Naive thymus-derived CD4-positive, alpha-beta T cell (primary cell): ENCODE data around the gene FBXO38. TPM values are rescaled to one million over a fixed set of nuclear protein-coding genes. Genes with fewer than 3 reads are reported as not detected.

Experiments used
- ATAC-seq: fragments of 150-1000 bp; cut with Tn5 transposase; 2 replicates; pipeline ENCODE4 v1.10.0; 2021; ENCODE audit warnings: mild to moderate bottlenecking, moderate library complexity
- CTCF ChIA-PET: fragments of 350-600 bp; sonication (Branson Sonifier 250); formaldehyde crosslinking; loops from one replicate; lab custom pipeline; 2021; ENCODE audit warnings: antibody characterized with exemption; lab: Charles Lee
- POLR2A ChIA-PET: fragments of 350-600 bp; sonication (Branson Sonifier 250); formaldehyde crosslinking; loops from one replicate; lab custom pipeline; 2021; ENCODE audit warnings: antibody characterized with exemption, inconsistent platforms; lab: Charles Lee
- DNase-seq, 9 donors: peaks; one replicate each; pipeline versions ENCODE4 v3.0.0 to v3.0.0-alpha.2; 2020 to 2022; ENCODE audit warnings: mixed read lengths in 1 of 9
- H3K27ac ChIP-seq: one replicate; pipeline ENCODE4 v1.7.0; 2013; ENCODE audit warnings: mild to moderate bottlenecking, low read depth, low read length, moderate library complexity
- H3K27me3 ChIP-seq, 2 donors: one replicate each; pipeline ENCODE4 v1.7.0; 2013; ENCODE audit warnings: low read length in 2 of 2, mild to moderate bottlenecking in 2 of 2, moderate library complexity in 2 of 2; ENCODE audit not compliant: control insufficient read depth in 2 of 2, insufficient read depth in 2 of 2
- H3K36me3 ChIP-seq, 3 experiments: 1 replicate in 2 of 3; 2 replicates in 1 of 3; pipeline ENCODE4 v1.7.0; 2013; ENCODE audit warnings: low read length in 3 of 3, mild to moderate bottlenecking in 3 of 3, moderate library complexity in 1 of 3; ENCODE audit not compliant: insufficient read depth in 3 of 3, control insufficient read depth in 2 of 3
- H3K4me1 ChIP-seq, 2 donors: one replicate each; pipeline ENCODE4 v1.7.0; 2013; ENCODE audit warnings: low read length in 2 of 2, mild to moderate bottlenecking in 2 of 2, moderate library complexity in 1 of 2; ENCODE audit not compliant: control insufficient read depth in 2 of 2, insufficient read depth in 2 of 2
- H3K4me3 ChIP-seq: 2 replicates; pipeline ENCODE4 v1.7.0; 2013; ENCODE audit warnings: mild to moderate bottlenecking, low read length
- H3K9me3 ChIP-seq, 3 experiments: 1 replicate in 2 of 3; 2 replicates in 1 of 3; pipeline ENCODE4 v1.7.0; 2013; ENCODE audit warnings: low read length in 3 of 3; ENCODE audit not compliant: control insufficient read depth in 2 of 3
- H3K27ac Mint-ChIP-seq, 9 donors: one replicate each; pipeline ENCODE4 v1.8.0; 2020 to 2022; ENCODE audit warnings: mixed read lengths in 9 of 9, mild to moderate bottlenecking in 8 of 9, moderate library complexity in 5 of 9, inconsistent platforms in 2 of 9
- H3K27me3 Mint-ChIP-seq, 5 donors: one replicate each; pipeline ENCODE4 v1.8.0; 2021 to 2022; ENCODE audit warnings: mixed read lengths in 5 of 5, mild to moderate bottlenecking in 1 of 5
- H3K36me3 Mint-ChIP-seq, 5 donors: one replicate each; pipeline ENCODE4 v1.8.0; 2020 to 2022; ENCODE audit warnings: mixed read lengths in 5 of 5, mild to moderate bottlenecking in 3 of 5, inconsistent platforms in 1 of 5
- H3K4me1 Mint-ChIP-seq, 7 donors: one replicate each; pipeline ENCODE4 v1.8.0; 2020 to 2022; ENCODE audit warnings: mixed read lengths in 7 of 7, mild to moderate bottlenecking in 3 of 7, inconsistent platforms in 1 of 7
- H3K4me3 Mint-ChIP-seq, 10 donors: one replicate each; pipeline ENCODE4 v1.8.0; 2020 to 2022; ENCODE audit warnings: mild to moderate bottlenecking in 10 of 10, mixed read lengths in 10 of 10, moderate library complexity in 6 of 10, inconsistent platforms in 2 of 10
- H3K9me3 Mint-ChIP-seq, 11 donors: one replicate each; pipeline ENCODE4 v1.8.0; 2020 to 2022; ENCODE audit warnings: mixed read lengths in 11 of 11, mild to moderate bottlenecking in 4 of 11, inconsistent platforms in 1 of 11, moderate library complexity in 1 of 11
- intact Hi-C, 2 donors: fragments of 100-400 bp; cut with micrococcal nuclease; formaldehyde crosslinking; loops; one replicate each; pipeline ENCODE4 v1.15.1; 2023
- polyA plus RNA-seq, 2 donors: library from polyadenylated mRNA; unstranded; fragments of 300-500 nt; fragmentation: Illumina TruSeq; gene quantifications; one replicate each; pipeline ENCODE4 v1.2.3, GENCODE V29; 2021
- total RNA-seq, 6 experiments: library from RNA in 5 of 6; stranded (reverse) in 5 of 6; gene quantifications; 1 replicate in 5 of 6; 2 replicates in 1 of 6; pipeline ENCODE4 v1.2.3 and lab custom pipeline; 2021 to 2026

FBXO38 gene
- total and polyA plus RNA-seq, 7 experiments from 2014 or later, result 16.7 to 80.0 (median 62.1) TPM

- Mint-ChIP-seq H3K27me3 (no peaks in the 10 kb centered on the region), H3K36me3 (peaks cover 0 to 13% (median 0%) of the 10 kb centered on the region in 5 donors), H3K4me1 (no peaks in the 10 kb centered on the region), H3K27ac (no peak overlapping the region), H3K9me3 (no peaks in the 10 kb centered on the region), H3K4me3 (no peak overlapping the region)
- Histone ChIP-seq H3K27me3 (no peaks in the 10 kb centered on the region), H3K9me3 (no peaks in the 10 kb centered on the region), H3K4me3 (no peak overlapping the region), H3K36me3 (no peaks in the 10 kb centered on the region), H3K4me1 (no peaks in the 10 kb centered on the region), H3K27ac (no peak overlapping the region)
- ATAC-seq (no peak), DNase-seq (no peak)
- POLR2A ChIA-PET, result no interaction called here
- intact Hi-C loops, result no loop called here
- CTCF ChIA-PET, result no interaction called here
These were observed 39.9 kb upstream of the FBXO38 start for GRCh38 chr5:148343603-148344487.

GRCh38 chr5:148347706-148348105 lies 36.1 kb upstream of the FBXO38 start:
- intact Hi-C loops, result no loop called here
- CTCF ChIA-PET, result no interaction called here
- Histone ChIP-seq H3K27ac (no peak overlapping the region), H3K27me3 (no peaks in the 10 kb centered on the region), H3K4me1 (no peaks in the 10 kb centered on the region), H3K9me3 (no peaks in the 10 kb centered on the region), H3K36me3 (no peaks in the 10 kb centered on the region), H3K4me3 (no peak overlapping the region)
- Mint-ChIP-seq H3K9me3 (peaks cover 0 to 1% (median 0%) of the 10 kb centered on the region in 11 donors), H3K27ac (no peak overlapping the region), H3K27me3 (peaks cover 0 to 3% (median 0%) of the 10 kb centered on the region in 5 donors), H3K36me3 (peaks cover 0 to 12% (median 0%) of the 10 kb centered on the region in 5 donors), H3K4me3 (no peak overlapping the region), H3K4me1 (no peaks in the 10 kb centered on the region)
- ATAC-seq, result no peak
- DNase-seq, result no peak
- POLR2A ChIA-PET, result no interaction called here

DNA sequence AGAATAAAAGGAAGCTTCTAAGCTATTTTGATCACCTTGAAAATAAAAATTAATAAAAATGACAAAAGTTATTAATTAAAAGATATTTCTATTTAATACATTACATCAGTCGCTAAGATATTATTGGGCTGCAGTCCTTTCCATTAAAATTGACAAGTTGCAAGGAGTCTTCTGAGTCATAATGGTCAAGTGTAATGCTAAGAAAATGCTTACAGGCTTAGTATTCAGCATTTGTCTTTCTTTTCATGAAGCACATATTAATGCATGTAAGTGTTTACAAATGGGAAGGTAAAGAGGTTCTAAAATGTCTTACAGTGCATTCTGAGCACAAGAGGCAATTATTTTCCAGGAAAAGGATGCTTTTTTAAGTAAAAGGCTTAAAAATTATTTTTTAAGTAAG lies 31.1 kb upstream of the FBXO38 start:
- ATAC-seq (no peak), DNase-seq (no peak)
- ChIA-PET CTCF (no interaction called here), POLR2A (interaction anchor here (0.7 kb wide), 1 partner anchor 17 kb away, joined by 3 read pairs; no protein-coding TSS in a partner anchor)
- H3K36me3 Mint-ChIP-seq, result peaks cover 0 to 12% (median 0%) of the 10 kb centered on the region in 5 donors
- H3K27me3 Mint-ChIP-seq, result peaks cover 0 to 3% (median 0%) of the 10 kb centered on the region in 5 donors
- H3K4me3 Mint-ChIP-seq, result no peak overlapping the region
- no peaks in the 10 kb centered on the region for H3K36me3 ChIP-seq
- no peak overlapping the region for H3K27ac ChIP-seq
- H3K27me3 ChIP-seq, result no peaks in the 10 kb centered on the region
- no peaks in the 10 kb centered on the region for H3K9me3 ChIP-seq
- H3K27ac Mint-ChIP-seq, result no peak overlapping the region
- H3K9me3 Mint-ChIP-seq, result peaks cover 0 to 1% (median 0%) of the 10 kb centered on the region in 11 donors
- intact Hi-C loops, result loop anchor here in 1 of 2 donors (1.0 kb wide), 2 partner anchors 38 to 173 kb away; no protein-coding TSS in a partner anchor
- H3K4me1 Mint-ChIP-seq, result no peaks in the 10 kb centered on the region
- no peak overlapping the region for H3K4me3 ChIP-seq
- H3K4me1 ChIP-seq, result no peaks in the 10 kb centered on the region

GRCh38 chr5:148353634-148354033 lies 30.1 kb upstream of the FBXO38 start:
- H3K4me1 Mint-ChIP-seq, result no peaks in the 10 kb centered on the region
- ChIA-PET CTCF (no interaction called here), POLR2A (no interaction called here)
- Histone ChIP-seq H3K27me3 (no peaks in the 10 kb centered on the region), H3K4me3 (no peak overlapping the region), H3K36me3 (no peaks in the 10 kb centered on the region), H3K9me3 (no peaks in the 10 kb centered on the region), H3K27ac (no peak overlapping the region), H3K4me1 (no peaks in the 10 kb centered on the region)
- no peak overlapping the region for H3K4me3 Mint-ChIP-seq
- no peak for ATAC-seq
- H3K9me3 Mint-ChIP-seq, result peaks cover 0 to 1% (median 0%) of the 10 kb centered on the region in 11 donors
- H3K36me3 Mint-ChIP-seq, result peaks cover 0 to 5% (median 0%) of the 10 kb centered on the region in 5 donors
- intact Hi-C loops, result loop anchor here in 1 of 2 donors (1.0 kb wide), 2 partner anchors 39 to 174 kb away; no protein-coding TSS in a partner anchor
- peaks cover 0 to 3% (median 0%) of the 10 kb centered on the region in 5 donors for H3K27me3 Mint-ChIP-seq
- DNase-seq, result no peak
- no peak overlapping the region for H3K27ac Mint-ChIP-seq

- H3K9me3 Mint-ChIP-seq, result peaks cover 0 to 18% (median 12%) of the 10 kb centered on the region in 11 donors
- no peak overlapping the region for H3K4me3 Mint-ChIP-seq
- Histone ChIP-seq H3K36me3 (no peaks in the 10 kb centered on the region), H3K27me3 (no peaks in the 10 kb centered on the region), H3K4me3 (no peak overlapping the region), H3K9me3 (no peaks in the 10 kb centered on the region), H3K4me1 (no peaks in the 10 kb centered on the region), H3K27ac (no peak overlapping the region)
- intact Hi-C loops, result no loop called here
- peaks cover 0 to 24% (median 9%) of the 10 kb centered on the region in 5 donors for H3K36me3 Mint-ChIP-seq
- ATAC-seq, result no peak
- H3K27ac Mint-ChIP-seq, result no peak overlapping the region
- peaks cover 0 to 4% (median 0%) of the 10 kb centered on the region in 5 donors for H3K27me3 Mint-ChIP-seq
- no peak for DNase-seq
- no peaks in the 10 kb centered on the region for H3K4me1 Mint-ChIP-seq
- ChIA-PET CTCF (no interaction called here), POLR2A (no interaction called here)
These were observed 19.4 kb upstream of the FBXO38 start for GRCh38 chr5:148364343-148364742.

DNA sequence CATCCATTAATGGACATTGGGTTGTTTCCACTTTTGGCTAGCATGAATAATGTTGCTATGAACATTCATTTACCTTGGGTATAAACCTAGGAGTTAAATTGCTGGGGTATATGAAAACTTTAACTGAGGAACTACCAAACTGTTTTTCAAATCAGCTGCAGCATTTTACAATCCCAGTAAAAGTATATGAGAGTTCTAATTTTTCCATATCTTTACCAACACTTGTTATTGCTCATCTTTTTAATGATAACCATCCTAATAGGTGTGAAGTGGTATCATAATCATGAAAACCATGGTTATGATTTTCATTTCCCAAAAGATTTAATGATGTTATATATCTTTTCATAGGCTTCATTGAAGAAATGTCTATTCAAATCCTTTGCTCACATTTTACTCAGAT lies 15.5 kb upstream of the FBXO38 start:
- ChIA-PET POLR2A (no interaction called here), CTCF (interaction anchor here (0.6 kb wide), 1 partner anchor 511 kb away, joined by 3 read pairs; no protein-coding TSS in a partner anchor)
- H3K4me1 ChIP-seq, result no peaks in the 10 kb centered on the region
- no peak for ATAC-seq
- no peak overlapping the region for H3K27ac Mint-ChIP-seq
- H3K36me3 Mint-ChIP-seq, result peaks cover 0 to 24% (median 13%) of the 10 kb centered on the region in 5 donors
- H3K4me3 ChIP-seq, result no peak overlapping the region
- H3K9me3 ChIP-seq, result no peaks in the 10 kb centered on the region
- no peak for DNase-seq
- H3K27me3 ChIP-seq, result no peaks in the 10 kb centered on the region
- H3K27me3 Mint-ChIP-seq, result peaks cover 0 to 8% (median 0%) of the 10 kb centered on the region in 5 donors
- intact Hi-C loops, result no loop called here
- peaks cover 0 to 18% (median 11%) of the 10 kb centered on the region in 11 donors for H3K9me3 Mint-ChIP-seq
- no peaks in the 10 kb centered on the region for H3K4me1 Mint-ChIP-seq
- no peak overlapping the region for H3K27ac ChIP-seq
- H3K4me3 Mint-ChIP-seq, result no peak overlapping the region
- H3K36me3 ChIP-seq, result no peaks in the 10 kb centered on the region
